SK-N-SH (cell line): ENCODE results near the gene OPRM1.

Source experiments
- JUND ChIP-seq: IDR thresholded peaks from 2 replicates; pipeline ENCODE4 v1.4.0; 2012
- USF2 ChIP-seq: fragments of 150-350 bp; IDR thresholded peaks from 2 replicates; pipeline ENCODE4 v1.6.1; 2017; ENCODE audit warnings: antibody characterized with exemption, low read length, low read depth, borderline replicate concordance
- TF ChIP-seq, protein P1 (sequence below): fragments of 200-600 bp; sonication (generic); IDR thresholded peaks from 2 replicates; pipeline ENCODE4 v1.6.1; 2017; ENCODE audit warnings: antibody characterized with exemption, mild to moderate bottlenecking, moderate library complexity
- TF ChIP-seq, protein P2 (sequence below): fragments of 150-350 bp; IDR thresholded peaks from 2 replicates; pipeline ENCODE4 v1.6.1; 2016; ENCODE audit warnings: mild to moderate bottlenecking, low read depth, low read length
- TF ChIP-seq, protein P3 (sequence below): IDR thresholded peaks from 2 replicates; pipeline ENCODE4 v1.4.0; 2012; ENCODE audit warnings: low read depth, borderline replicate concordance

DNA sequence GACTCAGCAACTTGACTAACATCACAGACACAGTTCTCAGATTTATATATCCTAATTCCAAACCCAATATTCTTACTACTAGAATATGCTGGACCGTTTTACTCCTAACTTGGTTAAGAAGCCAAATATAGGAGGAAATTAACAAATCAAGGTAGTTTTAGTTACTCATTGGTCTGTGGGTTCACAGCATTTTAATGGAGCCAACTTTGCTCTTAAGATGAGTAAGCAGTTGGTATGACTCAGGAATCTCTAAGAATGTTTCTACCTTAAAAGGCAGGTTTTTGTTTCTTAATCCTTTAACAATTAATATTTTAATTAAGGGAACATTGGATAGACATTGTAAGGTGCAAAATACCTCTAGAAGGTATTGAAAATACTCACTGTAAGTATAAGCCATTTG is 31.6 kb downstream of the OPRM1 start:
- TF ChIP-seq USF2 = no peak
- TF ChIP-seq, protein P1, sequence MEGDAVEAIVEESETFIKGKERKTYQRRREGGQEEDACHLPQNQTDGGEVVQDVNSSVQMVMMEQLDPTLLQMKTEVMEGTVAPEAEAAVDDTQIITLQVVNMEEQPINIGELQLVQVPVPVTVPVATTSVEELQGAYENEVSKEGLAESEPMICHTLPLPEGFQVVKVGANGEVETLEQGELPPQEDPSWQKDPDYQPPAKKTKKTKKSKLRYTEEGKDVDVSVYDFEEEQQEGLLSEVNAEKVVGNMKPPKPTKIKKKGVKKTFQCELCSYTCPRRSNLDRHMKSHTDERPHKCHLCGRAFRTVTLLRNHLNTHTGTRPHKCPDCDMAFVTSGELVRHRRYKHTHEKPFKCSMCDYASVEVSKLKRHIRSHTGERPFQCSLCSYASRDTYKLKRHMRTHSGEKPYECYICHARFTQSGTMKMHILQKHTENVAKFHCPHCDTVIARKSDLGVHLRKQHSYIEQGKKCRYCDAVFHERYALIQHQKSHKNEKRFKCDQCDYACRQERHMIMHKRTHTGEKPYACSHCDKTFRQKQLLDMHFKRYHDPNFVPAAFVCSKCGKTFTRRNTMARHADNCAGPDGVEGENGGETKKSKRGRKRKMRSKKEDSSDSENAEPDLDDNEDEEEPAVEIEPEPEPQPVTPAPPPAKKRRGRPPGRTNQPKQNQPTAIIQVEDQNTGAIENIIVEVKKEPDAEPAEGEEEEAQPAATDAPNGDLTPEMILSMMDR = no peak
- TF ChIP-seq, protein P2, sequence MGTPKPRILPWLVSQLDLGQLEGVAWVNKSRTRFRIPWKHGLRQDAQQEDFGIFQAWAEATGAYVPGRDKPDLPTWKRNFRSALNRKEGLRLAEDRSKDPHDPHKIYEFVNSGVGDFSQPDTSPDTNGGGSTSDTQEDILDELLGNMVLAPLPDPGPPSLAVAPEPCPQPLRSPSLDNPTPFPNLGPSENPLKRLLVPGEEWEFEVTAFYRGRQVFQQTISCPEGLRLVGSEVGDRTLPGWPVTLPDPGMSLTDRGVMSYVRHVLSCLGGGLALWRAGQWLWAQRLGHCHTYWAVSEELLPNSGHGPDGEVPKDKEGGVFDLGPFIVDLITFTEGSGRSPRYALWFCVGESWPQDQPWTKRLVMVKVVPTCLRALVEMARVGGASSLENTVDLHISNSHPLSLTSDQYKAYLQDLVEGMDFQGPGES = no peak
- TF ChIP-seq, protein P3, sequence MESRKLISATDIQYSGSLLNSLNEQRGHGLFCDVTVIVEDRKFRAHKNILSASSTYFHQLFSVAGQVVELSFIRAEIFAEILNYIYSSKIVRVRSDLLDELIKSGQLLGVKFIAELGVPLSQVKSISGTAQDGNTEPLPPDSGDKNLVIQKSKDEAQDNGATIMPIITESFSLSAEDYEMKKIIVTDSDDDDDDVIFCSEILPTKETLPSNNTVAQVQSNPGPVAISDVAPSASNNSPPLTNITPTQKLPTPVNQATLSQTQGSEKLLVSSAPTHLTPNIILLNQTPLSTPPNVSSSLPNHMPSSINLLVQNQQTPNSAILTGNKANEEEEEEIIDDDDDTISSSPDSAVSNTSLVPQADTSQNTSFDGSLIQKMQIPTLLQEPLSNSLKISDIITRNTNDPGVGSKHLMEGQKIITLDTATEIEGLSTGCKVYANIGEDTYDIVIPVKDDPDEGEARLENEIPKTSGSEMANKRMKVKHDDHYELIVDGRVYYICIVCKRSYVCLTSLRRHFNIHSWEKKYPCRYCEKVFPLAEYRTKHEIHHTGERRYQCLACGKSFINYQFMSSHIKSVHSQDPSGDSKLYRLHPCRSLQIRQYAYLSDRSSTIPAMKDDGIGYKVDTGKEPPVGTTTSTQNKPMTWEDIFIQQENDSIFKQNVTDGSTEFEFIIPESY = no peak
- no peak for TF ChIP-seq JUND
